HTR-8/SVneo (cell line): ENCODE measurements around the gene PTX3.

Source experiments
- DNase-seq: peaks from one replicate; pipeline ENCODE4 v3.0.0; 2011; ENCODE audit warnings: low spot score, mixed read lengths; ENCODE audit not compliant: insufficient read length
- FAIRE-seq: peaks from 2 replicates; lab custom pipeline; 2011; peaks lifted over from hg19 to GRCh38; lab: Jason Lieb, UNC

Gene PTX3

GRCh38 chr3:157469561-157470294, 33.1 kb downstream of the PTX3 start:
- FAIRE-seq (no peak), DNase-seq (no peak)

GRCh38 chr3:157471064-157471463, 34.4 kb downstream of the PTX3 start:
- FAIRE-seq = no peak

GRCh38 chr3:157472648-157473047, 36.0 kb downstream of the PTX3 start:
- FAIRE-seq (no peak), DNase-seq (no peak)

More at GRCh38 chr3:157471064-157471463, 34.4 kb downstream of the PTX3 start:
- DNase-seq = no peak

DNA sequence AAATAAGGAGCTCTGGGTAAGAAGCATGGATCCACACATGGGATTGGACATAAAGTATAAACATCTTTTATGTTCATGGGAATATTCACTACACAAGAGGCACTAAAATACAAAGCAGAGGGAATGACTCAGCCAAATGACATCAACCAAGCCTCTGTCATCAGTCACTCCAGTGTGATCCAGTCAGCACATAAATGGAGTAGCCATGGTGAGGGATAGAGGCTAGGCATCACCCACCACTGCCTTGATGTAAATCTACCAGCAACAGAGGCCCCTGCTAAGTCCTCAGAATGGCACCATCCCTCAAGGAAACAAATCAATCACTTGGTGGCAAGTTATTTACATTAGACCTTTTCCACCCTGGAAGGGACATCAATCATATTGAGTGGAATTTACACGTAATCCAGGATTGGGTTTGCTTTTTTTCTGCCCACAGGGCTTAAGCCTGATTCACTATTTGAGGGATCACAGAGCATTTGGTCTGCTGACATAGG, 39.3 kb downstream of the PTX3 start:
- DNase-seq (no peak), FAIRE-seq (peak; percentile 51)

DNA sequence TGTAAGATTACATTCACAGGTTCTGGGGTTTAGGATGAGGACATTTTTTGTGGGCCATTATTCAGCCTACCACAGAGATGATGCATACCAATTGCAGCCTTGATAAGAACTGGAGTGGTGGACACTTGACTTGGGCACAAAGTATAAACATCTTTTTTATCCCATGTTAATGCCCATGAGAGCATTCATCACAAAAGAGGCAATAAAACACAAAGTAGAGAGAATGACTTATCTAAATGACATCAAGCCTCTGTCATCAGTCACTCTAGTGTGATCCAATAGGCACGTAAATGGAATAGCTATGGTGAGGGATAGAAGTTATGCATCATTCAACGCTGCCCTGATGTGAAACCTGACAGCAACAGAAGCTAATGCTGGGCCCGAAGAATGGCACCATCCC, 40.8 kb downstream of the PTX3 start:
- FAIRE-seq (no peak), DNase-seq (no peak)

DNA sequence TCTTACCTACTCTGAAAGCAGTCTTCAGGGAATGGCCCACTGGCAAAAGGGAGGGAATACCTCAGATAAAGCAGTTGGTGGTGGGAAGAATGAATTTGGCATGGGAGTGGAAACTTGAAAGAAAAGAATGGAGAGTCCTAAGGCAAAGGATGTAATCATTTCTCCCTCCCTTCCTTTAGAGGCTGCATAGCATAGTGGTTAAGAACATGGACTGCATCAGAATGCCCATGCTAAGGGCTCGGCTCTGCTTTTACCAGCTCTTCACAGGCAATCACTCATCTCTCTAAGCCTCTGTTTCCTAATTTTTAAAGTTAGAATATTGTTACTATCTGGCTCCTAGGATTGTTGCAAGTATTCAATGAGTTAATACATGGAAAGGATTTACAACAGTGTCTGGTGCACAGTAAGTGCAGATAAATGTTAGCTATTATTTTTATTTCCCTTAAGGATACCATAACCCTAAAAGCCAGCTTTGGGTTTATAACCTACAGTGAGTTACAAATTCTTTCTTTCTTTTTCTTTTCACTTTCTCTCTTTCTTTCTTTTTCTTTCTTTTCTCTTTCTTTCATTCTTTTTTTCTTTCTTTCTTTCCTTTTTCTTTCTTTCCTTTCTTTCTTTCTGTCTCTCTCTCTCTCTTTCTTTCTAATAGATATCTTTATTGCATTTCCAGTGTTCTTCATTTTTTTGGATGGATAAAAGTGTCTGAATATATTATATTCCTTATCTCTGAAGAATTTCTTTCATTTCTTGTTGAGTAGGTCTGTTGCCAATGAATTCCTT, 43.0 kb downstream of the PTX3 start:
- FAIRE-seq = no peak
- DNase-seq = no peak

DNA sequence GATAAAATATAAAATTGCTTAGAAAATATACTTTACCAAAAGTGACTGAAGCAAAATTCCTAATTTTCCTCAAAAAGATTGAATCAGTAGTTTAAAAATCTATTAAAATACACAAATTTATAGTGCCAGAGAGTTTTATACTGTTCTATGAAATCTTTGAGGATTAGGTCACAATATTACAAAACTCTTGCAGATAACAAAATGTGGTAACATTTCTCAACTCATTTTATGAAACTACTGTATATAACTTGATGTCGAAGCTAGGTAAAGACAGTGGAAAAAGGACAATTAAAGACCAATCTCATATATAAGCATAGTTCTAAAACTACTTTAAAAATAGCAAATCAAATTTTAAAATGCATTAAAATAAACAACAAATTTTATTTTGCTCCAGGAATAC, 50.7 kb downstream of the PTX3 start:
- DNase-seq (no peak), FAIRE-seq (no peak)

DNA sequence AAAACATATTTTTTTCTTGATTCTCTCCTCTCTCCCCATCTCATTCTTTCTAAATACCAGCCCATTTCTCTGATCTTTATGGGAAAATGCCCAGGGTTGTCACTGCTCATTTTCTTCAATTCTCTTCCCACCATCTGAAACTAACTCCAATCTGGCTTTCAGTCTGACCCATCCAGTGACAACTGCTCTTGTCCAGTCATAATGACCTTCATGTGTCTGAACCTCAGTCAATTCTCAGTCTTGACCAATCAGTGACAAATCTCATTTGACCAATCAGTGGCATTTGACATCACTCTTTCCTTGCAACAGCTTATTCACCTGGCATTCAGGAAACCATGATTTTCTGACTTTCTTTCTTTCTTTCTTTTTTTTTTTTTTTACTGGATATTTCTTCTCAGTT, 51.5 kb downstream of the PTX3 start:
- FAIRE-seq (no peak), DNase-seq (no peak)

DNA sequence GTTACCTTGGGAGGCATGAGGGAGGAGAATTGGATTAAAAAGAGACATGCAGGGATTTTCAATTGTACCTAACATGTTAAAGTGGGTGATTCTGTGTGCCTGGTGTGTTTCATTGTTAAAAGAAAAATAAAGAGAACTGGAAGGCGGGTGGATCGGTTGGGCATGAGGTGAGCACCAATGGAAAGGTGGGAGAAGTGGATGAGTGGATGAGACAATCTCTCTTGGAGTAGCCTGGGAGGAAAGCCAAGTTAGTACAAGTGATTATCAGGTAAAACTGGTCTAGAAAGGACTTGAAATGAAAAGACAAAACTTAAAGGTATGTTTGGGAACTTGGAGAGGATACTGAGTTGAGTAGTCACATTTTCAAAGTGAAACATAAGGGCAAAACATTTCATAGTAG, 54.5 kb downstream of the PTX3 start:
- DNase-seq (no peak), FAIRE-seq (no peak)
